Hypothalamus (tissue), 51 donors: ENCODE results near the gene POLR3B.
A peak's percentile ranks its signal among the peaks of the same experiment; 100 is the strongest.
"Not testable (repeated sequence)": the region's sequence is repeated elsewhere in the genome, so short reads cannot be mapped to it uniquely, and the experiment has no call there.

Experiments used
- DNase-seq, 51 donors: peaks; one replicate each; lab custom pipeline; 2025; lab: John Stamatoyannopoulos, UW

Gene POLR3B

DNA sequence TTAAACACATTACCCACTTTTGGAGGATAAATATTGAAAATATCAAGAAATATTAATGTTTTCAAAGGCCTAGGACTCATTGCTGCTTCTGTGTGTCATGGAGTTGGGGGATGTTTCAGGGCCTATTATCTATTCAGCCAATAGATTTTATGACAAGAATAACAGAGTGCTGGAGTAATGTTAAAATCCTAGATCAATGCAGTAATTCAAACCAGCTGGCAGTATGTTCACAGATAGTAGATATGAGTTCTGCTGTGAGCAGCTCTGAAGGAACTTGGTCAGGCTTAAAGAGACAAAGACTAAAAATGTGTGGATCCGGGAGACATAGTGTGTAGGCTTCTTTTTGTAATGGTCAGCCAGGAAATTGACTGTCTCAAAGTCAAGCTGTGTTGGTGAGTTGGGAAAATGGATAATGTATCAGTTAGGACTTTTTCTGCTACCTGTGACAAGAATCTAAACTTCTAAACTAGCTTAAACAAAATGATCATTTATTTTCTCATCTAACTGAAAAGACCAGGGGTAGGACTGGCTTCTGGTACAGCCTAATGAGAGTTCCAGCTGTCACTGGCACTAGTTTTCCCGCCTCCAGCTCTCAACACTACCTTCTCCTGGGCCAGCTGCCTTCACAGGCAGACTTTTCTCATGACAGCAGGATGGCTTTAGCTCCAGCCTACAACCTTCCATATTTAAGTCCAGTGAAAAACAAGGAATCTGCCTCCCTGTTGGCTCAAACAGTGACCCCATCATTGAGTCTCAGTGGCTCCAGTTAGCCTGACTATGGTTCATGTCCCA is 16.3 kb upstream of the POLR3B start:
- no peak for DNase-seq

DNA sequence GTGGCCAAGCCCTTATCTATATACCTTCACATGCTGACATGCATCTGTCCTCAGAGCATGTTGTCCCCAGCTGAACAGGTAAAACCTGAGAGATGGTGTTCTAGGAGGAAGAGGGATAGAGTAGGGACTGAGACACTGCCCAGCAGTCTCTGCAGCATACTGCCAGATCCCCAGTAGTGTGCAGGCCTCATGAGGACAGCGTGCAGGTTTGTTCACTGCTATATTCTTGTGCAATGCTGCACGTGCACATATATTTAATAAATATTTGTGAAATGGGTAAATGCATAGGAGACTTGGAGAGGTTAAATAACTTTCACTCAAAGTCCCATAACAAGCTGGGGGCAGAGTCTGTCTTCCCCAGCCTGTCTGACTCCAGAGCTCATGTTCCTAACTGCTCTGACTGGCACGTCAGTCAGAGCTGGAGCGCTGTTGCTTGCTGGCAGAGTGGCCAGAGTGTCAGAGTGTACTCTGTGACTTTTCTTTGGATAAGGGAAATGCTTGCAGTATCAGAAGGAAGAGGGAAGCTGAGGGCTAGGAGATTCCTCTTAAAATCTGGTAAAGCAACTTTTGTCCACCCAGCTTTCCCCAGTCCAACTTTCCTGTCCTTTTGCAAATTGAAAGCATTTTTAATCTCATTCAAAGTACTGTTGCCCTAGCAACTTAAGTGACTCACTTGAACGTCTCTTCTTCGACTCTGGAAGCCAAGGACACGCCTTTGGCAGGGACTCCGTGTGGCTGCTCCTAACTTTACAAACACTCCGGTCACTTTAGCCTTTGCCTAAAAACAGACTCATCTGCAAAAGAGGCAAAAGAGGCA is 14.9 kb upstream of the POLR3B start:
- peak in 12 of 51 donors; percentile 1 to 46 (median 28) for DNase-seq

DNA sequence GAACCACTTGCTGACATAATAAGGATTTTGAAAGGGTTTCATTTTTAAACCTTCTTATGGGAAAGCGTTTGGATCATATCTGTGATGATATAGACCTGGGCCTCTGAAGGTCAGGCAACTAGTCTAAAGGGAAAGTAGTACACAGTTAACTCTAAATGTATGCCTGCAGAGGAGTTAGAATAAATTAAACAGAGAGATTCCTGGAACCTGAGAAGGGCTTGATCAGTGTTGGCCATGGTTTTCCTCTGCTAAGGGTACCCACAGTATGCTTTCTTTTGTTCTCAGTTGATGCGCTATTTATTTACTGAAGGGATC is 14.4 kb upstream of the POLR3B start:
- DNase-seq: no peak

DNA sequence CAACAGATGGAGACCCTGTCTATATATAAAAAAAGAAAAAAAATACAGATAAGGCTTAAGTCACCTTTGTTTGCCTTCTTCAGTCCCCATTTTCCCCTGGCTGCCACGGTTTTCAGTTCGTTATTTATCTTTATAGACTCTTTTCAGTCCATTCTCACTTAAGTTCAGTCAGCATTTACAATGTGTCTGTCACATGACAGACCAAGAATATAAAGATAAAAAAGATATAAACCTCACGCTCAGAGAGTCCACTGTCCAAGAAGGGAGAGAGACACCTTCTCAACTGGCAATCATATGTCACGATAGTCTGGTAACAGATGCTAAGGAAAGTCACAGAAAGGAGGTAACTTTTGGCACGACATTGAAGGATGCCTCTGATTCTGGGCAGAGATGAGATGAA is 13.4 kb upstream of the POLR3B start:
- no peak for DNase-seq

DNA sequence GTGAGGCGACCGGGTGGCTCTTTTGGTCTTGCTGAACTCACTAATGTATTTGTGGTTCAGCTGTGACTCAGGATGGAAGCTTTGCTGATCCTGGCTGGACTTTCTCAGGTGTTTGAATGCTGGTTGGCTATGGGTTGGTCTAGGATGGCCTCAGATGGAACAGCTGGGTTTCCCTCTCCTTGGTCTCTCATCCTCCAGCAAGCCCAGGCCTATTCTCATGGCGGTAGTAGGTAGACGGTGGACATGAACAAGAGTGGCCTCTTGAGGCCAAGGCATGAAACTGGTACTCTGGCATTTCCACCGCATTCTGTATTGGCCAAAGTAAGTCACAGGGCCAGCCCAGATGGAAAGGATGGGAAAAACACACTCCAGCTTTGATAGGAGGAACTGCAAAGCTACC is 11.8 kb upstream of the POLR3B start:
- peak in 18 of 51 donors; percentile 4 to 51 (median 24) for DNase-seq

DNA sequence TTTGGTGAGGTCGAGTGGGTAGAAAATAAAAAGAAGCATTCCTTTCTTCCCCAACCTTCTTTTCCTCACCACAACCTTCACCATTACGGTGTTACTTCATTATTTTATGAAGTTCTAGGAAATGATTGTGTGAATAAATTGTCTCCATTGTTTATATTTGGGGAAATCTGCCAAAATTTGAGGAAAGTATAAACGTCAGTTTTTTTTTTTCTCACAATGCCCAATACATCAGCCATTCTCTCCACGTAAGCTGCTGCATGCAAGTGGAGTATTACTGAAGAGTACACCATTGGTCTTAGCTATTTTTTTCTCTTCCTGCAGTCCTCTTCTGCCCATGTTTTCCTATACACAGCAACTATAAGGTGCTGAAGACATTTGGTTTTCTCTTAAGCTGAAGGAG is 9.1 kb upstream of the POLR3B start:
- no peak for DNase-seq

DNA sequence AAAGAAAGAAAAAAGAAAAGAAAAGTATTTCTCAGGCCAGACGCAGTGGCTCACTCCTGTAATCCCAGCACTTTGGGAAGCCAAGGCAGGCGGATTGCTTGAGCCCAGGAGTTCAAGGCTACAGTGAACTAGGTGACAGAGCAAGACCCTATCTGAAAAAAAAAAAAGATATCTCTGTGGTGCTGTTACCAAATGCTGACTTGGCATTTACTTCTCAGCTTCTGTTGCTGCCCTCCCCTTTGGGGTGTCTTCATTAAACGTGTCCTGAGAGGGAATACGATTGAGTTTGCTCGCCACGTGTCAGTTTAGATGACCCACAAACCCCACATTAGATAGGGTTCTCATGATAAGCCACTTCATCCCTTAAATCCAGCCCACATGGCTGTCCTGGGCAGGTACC is 4.4 kb upstream of the POLR3B start:
- no peak for DNase-seq

DNA sequence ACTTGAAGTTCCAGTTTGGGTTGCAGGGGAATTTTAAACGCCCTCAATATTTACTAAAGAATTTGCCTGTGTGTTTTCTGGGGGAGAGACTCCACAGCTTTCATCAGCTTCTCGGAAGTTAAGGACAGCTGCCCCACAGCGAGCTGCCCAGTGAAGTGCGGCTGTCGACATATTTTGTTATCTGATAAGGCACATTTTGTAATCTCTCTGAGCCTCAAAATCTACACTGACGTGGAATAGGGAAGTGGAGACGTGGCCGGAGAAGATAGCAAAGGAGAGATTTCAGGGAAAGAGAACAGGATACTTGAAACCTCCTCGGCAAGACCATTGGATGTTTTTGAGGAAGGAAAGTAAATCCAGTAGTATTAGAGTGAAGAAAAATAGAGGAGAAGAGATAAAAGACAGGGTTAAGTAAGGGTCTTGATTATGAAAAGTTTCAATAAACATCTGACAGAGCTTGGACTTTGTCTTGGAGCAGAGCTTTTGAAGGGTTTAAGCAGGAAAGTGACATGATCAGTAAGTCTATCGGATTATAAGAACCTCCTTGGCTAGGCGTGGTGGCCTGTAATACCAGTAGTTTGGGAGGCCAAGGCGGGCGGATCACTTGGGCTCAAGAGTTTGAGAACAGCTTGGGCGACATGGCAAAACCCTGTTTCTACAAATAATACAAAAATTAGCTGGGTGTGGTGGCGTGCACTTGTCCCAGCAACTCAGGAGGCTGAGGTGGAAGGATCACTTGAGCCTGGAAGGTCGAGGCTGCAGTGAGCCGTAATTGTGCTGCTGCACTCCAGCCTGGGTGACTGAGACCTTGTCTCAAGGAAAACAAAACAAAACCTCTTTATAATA is 1.1 kb downstream of the POLR3B start:
- DNase-seq: peak in 4 of 51 donors; percentile 18 to 59 (median 42)

DNA sequence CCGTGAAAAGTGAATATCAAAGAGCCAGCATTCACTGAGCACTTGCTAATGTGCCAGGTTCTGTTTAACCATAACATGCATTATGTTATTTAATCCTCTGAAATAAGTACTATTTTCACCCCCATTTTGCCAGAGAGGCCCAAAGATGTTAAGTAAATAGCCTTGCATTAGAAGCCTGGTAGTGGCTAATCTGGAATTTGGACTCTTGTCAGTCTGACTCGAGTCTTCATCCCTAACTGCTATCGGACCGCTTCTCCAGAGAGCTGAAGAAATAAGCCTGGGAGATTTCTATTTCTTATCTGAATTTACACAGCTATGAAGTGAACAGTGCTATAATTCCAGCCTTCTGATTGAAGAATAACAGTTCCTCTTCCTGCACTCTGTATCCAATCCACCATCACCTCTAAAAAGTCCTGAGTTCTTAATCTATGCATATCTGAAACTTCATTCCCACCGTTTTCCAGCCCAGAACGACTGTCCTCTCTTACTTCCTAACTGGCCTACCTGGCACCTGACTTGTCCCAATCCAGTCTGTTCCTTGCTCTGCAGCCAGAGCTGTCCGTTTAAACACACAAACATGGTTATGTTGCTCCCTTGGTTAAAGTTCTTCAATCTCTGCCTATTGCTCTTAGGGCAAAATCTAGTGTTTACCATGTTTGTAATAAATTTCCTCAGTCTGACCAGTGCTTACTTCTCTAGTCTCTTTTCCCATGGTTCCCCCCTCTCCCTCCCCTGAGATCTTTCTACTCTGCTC is 2.3 kb downstream of the POLR3B start:
- no peak for DNase-seq

DNA sequence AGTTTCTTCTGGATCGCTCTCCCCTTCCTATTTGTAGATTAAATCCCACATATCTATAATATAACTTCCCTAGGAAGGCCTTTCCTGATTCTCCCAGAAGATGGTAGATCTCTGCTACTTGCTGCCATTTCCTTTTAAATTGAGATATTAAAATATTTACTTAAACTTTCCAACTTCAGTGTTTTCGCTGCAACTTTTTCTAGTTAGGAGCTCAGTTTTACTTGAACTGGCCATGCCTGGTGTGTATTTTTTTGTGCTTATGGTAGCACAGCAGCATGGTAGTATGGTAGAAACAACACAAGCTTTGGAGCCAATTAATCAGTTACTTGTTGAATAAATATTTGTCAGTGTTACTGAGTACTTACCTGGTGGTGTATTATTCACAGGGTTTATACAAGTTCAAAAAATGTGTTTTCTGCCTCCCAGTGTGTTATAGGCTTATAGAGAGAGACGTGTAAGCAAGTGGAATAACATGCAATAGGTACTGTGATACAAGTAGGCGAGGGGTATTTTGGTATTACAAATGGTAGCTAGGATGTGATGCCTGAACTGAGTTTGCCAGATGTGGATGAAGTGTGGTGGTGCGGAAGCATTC is 2.9 kb downstream of the POLR3B start:
- no peak for DNase-seq

DNA sequence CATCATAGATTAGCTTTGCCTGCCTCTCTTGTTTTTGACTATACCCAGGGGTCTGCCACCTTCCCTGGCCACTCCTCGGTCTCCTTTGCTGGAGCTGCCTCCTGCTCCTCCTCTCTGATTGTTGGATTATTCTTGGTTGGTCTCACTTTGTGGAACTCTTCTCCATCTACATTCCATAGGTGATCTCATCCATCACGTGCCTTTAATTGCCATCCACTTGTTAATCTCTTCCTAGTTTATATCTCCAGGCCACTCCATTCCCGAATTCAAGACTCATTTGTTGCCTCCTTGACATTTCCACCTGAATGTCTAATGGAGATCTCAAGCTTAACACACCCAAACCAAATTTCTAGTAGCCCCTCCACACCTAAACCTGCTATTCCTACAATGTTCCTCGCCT is 5.4 kb downstream of the POLR3B start:
- DNase-seq: no peak

DNA sequence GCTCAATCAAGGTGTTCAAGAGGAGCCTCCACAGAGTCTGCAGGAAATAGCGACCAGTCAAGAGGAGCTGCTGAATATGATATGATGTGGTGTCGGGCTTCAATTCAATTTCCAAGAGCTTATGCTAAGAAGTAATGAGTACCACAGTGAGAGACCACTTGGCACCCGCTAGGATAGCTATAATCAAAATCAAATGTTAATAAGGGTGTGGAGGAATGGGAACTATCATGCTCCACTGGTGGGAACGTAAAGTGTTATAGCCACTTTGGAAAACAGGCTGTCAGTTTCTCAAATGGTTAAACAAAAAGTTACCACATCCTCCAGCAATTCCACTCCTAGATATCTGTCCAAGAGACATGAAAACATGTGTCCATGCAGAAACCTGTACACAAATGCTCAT is 6.7 kb downstream of the POLR3B start:
- DNase-seq: no peak

DNA sequence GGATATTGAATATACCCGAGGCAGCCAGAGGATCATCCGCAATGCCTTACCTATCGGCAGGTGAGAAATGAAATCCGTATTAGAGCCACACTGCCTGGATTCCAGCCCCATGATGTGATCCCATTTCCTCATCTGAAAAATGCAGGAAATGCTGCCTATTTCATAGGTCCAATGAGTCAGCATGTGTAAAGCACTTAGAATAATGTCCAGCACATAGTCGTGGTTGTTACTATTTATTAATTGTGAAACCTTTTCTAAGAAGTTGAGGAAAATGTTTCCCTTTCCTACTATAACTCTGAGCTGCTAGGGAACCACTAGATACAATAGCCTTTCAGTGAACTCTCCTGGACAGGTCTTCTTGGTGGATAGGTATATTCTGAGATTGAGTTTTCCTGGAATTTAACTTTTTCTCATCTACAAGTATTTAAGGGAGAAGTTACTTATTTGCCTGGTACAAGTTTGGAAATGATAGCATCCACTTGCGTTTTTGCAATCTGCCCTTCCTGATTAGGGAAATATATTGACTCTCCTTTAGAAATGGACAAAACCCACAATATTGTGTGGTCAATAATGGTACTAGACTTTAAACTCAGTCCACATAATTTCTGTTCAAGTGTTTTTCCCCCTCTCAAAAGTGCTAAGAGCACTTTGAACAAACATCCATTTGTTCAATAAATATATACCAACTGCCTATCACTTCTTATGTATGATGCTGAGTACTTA is 12.2 kb downstream of the POLR3B start:
- no peak for DNase-seq

DNA sequence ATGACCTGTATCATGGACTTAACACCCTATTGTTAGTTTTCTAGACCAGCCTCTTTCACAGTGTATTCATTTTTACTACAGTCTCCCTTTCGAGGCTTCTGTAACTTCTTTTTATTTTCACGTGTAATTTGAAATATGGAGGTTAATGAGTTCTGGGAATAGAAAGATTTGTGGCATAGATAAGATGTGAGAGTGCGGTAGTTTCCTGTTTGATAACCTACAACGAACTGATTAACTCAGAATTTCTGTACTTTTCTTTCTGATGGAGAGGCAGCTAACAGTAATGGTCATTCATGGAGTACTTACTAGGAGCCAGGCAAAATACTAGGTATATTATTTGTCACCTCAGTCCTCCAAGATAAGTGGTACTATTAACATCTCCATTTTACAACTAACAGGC is 21.2 kb downstream of the POLR3B start:
- DNase-seq: no peak

DNA sequence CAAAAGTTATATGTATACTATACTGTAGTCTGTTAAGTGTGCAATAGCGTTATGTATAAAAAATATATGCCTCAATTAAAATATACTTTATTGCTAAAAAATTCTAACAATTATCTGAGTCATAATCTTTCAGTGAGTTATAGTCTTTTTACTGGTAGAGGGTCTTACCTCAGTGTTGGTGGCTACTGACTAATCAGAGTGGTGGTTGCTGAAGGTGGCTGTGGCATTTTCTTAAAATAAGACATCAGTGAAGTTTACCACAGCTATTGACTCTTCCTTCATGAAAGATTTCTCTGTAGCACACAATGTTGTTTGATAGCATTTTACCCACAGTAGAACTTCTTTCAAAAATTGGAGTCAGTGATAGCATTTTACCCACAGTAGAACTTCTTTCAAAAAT is 23.4 kb downstream of the POLR3B start:
- DNase-seq: no peak

DNA sequence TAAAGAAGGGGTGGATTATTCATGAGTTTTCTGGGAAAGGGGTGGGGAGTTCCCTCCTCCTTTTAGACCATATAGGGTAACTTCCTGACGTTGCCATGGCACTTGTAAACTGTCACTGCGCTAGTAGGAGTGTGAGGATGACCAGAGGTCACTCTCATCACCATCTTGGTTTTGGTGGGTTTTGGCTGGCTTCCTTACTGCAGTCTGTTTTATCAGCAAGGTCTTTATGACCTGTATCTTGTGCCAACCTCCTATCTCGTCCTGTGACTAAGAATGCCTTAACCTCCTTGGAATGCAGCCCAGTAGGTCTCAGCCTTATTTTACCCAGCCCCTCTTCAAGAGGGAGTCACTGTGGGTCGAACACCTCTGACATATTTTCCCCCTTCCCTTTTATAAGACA is 24.3 kb downstream of the POLR3B start:
- DNase-seq: not testable (repeated sequence)

DNA sequence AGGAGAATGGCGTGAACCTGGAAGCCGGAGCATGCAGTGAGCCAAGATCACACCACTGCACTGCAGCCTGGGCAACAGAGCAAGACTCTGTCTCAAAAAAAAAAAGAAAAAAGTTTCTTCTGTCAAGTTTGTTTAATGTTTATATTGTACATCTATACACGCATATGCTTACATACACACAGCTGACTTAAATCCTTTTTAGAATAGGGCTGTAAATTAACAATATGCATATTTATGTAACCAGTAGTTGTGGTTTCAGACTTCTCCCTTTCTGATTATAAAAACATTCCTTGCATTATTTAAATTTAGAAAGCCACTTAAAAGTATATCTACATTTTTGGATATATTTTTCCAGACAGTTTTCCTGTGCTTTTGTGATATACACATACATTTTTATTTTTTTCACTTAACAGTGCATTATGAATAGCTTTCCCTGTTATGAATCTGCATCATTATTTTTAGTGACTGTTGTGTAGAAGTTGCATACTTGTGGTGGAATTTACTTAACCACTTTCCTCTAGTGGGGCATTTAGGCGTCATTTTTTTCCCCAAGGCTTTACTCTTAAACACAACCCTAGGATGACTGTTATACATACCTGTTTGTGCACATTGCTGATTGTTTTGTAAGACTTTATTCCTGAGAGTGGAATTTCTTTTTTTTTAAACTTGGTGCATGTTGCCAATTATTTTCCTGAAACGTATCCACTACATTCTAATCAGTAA is 29.4 kb downstream of the POLR3B start:
- DNase-seq: no peak

DNA sequence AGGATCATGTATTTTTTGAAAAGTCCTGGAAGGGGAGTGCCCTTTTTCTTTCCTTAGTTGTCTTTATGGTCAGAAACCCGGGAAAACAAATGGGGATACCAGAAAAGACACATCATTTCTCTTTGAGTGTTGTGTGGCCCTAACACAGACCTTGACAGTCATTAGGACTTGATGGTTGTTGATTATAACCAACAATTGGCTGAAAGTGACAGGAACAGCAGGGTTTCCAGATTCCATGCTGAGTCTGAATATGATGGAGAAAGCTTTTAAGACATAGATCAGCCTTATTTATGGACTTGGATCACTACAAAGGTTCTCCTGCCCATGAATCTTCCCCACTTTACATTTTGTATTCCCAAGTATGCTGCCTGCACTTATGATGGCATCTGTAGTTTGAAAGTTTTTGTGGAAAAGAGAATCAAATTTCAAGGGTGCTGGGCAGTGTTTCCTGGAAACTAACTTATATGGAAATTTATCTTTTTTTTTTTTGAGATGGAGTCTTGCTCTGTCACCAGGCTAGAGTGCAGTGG is 30.4 kb downstream of the POLR3B start:
- DNase-seq: no peak

DNA sequence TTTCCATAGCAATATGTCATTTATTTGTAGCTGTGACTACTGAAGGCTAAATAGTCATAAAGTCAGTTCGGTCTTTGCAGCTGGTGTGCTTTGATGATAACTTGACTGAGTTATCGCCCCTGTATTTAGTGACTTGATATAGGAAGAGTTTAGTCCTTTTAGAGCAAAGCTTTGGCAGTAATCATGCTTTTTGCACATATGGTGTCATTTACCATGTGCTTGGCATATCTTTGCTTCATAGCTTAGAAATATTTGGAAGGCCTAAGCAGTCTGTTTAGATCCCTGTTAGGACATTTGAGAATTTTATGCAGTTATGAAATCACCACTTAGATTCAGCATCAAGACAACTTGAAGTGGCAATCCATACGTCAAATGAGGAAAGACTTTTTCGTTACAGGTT is 31.6 kb downstream of the POLR3B start:
- DNase-seq: no peak
